Measurements from ENCODE around the gene CNGA3. TPM values are rescaled to one million over a fixed set of nuclear protein-coding genes. Genes with fewer than 3 reads are reported as not detected.
A peak's percentile ranks its signal among the peaks of the same experiment; 100 is the strongest.
"Not testable (repeated sequence)": the region's sequence is repeated elsewhere in the genome, so short reads cannot be mapped to it uniquely, and the experiment has no call there.

Gene CNGA3
- total RNA-seq, 2 experiments from 2014 or later = not detected

DNA sequence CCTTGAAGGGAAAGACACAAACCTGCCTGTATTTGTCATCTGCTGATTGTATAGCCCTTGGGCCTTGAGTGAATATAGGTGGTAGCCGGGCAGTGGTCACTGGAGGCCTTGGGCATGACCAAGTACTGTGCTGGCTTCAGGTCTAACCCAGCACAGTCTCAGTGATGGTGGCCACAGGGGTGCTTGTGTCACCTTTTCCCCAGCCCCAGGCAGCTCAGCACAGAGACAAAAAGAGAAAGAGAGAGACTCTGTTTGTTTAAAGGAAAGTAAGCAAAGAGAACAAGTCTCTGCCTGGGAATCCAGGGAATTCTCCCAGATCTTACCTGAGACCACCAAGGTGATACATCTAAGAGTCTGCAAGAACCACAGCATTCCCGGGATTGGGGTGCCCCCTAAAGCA lies 59.0 kb downstream of the CNGA3 start:
- POLR2A ChIA-PET = no interaction called here

DNA sequence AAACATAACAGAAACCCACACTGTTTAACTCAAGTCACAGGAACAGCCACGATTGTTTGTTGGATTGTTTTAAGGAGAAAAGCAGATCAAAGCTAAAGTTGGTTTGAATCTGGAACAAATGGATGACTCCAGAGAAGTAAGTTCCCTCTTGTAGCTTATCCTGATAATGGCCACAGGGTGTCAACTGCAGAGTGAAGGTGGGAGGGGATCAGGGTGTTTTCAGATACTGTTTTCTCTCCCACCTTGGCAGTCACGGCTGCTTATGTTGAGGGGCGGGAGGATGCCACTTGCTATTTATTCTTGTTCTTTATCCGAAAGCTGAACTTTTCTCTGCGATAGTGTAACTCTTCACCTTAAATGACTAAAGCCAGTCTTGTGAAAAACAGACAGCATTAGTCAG lies 61.9 kb downstream of the CNGA3 start:
- H3K36me3 Mint-ChIP-seq = no peaks in the 10 kb centered on the region
- POLR2A ChIA-PET = interaction anchor here (0.6 kb wide), 2 partner anchors 40 to 634 kb away, joined by 3 read pairs; no protein-coding TSS in a partner anchor
- no peak for ATAC-seq (ENCODE audit: low read depth)
- H3K27ac Mint-ChIP-seq = no peak overlapping the region
- H3K9me3 Mint-ChIP-seq = no peaks in the 10 kb centered on the region
- H3K27me3 Mint-ChIP-seq = peaks cover 10% of the 10 kb centered on the region
- no peak overlapping the region for H3K4me3 Mint-ChIP-seq
- peaks cover 4% of the 10 kb centered on the region for H3K4me1 Mint-ChIP-seq
- no peak for DNase-seq

More for the DNA sequence above, 59.0 kb downstream of the CNGA3 start:
- no peak for DNase-seq
- no peak for ATAC-seq (ENCODE audit: low read depth)
- Mint-ChIP-seq H3K36me3 (no peaks in the 10 kb centered on the region), H3K27me3 (peaks cover 37% of the 10 kb centered on the region), H3K27ac (no peak overlapping the region), H3K4me3 (no peak overlapping the region), H3K9me3 (no peaks in the 10 kb centered on the region), H3K4me1 (peaks cover 3% of the 10 kb centered on the region)

DNA sequence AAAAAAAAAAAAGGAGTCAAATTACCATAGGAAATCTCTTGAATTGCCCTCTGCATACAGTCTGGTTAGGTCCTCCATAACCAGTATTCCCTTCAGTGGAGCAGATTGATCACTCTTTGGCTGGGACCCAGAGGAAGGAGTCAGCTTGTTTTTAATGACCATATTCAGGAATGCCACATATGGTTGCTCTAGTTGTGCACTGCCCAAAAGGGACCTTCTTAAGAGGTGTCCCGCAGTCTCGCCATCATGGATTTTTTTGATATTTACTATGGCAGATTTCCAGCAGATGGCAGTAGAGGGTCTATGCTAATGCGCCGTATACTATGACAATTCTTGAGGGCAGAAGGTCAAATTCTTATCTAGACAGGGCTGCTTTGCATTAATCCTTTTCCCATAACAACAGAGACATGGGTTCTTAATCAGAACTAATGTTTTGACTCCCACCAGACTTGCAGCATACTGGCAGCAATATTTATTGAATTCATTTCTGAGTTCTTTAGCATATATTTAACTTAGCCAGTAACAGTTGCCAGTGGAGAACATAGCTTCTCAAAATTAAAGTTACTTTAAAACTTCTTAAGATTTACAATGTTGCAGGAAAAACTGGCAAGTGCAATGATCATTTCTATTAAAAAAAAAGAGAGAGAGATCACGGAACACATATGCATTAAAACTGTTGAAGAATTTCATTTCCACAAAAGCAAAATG lies 66.6 kb downstream of the CNGA3 start:
- POLR2A ChIA-PET = interaction anchor here (0.6 to 1.4 kb wide), 2 partner anchors 51 to 141 kb away, joined by 3 read pairs; no protein-coding TSS in a partner anchor
- peak; percentile 89 for ATAC-seq (ENCODE audit: low read depth)
- Mint-ChIP-seq H3K27ac (no peak overlapping the region), H3K9me3 (peaks cover 3% of the 10 kb centered on the region), H3K4me1 (peaks cover 12% of the 10 kb centered on the region), H3K27me3 (peaks cover 4% of the 10 kb centered on the region), H3K36me3 (peaks cover 3% of the 10 kb centered on the region), H3K4me3 (no peak overlapping the region)
- DNase-seq = no peak

DNA sequence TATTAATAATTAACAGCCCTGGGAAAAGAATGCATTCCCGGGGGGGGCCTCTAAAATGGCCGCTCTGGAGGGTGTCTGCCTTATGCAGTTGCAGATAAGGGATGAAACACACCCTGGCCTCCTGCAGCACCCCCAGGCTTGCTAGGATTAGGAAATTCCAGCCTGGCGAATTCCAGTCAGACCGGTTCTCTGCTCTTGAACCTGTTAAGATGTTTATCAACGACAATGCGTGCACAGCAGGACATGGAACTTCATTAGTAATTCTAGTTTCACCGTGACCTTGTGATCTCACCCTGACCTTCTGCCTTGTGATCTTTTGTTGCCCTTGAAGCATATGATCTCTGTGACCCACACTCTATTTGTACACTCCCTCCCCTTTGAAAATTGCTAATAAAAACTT lies 68.0 kb downstream of the CNGA3 start:
- H3K27ac Mint-ChIP-seq; H3K4me3 Mint-ChIP-seq; DNase-seq; H3K36me3 Mint-ChIP-seq; H3K27me3 Mint-ChIP-seq; H3K9me3 Mint-ChIP-seq; POLR2A ChIA-PET; ATAC-seq (ENCODE audit: low read depth): not testable (repeated sequence)
- peaks cover 12% of the 10 kb centered on the region for H3K4me1 Mint-ChIP-seq

DNA sequence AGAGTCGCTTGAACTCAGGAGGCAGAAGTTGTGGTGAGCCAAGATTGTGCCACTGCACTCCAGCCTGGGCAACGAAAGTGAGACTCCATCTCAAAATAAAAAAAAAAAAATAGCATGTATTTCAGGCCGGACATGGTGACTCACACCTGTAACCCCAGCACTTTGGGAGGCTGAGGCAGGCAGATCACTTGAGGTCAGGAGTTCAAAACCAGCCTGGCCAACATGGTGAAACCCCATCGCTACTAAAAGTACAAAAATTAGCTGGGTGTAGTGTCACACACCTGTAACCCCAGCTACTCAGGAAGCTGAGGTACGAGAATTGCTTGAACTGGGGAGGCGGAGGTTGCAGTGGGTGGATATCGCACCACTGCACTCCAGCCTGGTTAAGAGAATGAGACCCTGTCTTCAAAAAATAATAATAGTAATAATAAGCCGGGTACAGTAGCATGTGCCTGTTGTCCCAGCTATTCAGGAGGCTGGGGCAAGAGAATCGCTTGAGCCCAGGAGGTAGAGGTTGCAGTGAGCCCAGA lies 69.5 kb downstream of the CNGA3 start:
- H3K4me3 Mint-ChIP-seq; H3K27me3 Mint-ChIP-seq; H3K36me3 Mint-ChIP-seq; DNase-seq; ATAC-seq (ENCODE audit: low read depth); H3K9me3 Mint-ChIP-seq; H3K27ac Mint-ChIP-seq: not testable (repeated sequence)
- peaks cover 12% of the 10 kb centered on the region for H3K4me1 Mint-ChIP-seq
- POLR2A ChIA-PET = interaction anchor here (0.6 to 1.6 kb wide), 2 partner anchors 13 to 100 kb away, joined by 3 to 5 read pairs; no protein-coding TSS in a partner anchor

DNA sequence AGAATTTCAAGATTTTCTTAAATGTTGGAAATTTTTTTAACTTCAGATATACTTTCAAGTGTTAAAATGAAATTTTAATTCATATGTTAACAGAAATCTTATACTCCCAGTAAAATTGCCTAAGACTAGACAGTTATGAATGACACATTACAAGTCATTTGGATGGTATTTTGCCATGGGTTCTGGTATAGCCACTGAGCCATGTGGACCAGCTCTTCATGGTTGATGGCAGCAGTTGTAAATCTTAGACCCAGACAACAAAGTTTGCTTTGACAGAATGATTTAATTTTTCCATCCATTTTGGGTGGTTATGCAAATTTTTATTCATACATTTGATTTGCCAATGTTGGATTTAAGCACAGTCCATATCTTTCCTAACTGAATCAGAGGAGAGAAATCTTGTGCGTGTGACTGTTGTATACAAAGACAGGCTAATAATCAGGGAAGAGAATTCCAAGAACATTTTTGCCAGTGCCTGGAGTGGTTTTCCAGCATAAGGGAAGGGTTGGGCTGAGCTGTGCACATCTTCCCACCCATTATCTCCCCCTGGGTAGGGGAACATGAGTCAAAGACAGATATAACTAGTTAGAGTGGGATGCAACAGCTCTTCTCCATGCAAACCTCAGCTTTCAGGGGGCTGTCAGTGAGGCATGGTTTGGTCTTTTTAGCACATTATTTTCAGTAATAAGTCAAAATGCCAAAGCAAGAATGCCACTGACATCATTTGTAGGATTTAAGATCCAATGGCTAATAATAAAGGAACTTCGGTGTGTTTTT lies 70.3 kb downstream of the CNGA3 start:
- POLR2A ChIA-PET = interaction anchor here (1.6 kb wide), 1 partner anchor 99 kb away, joined by 5 read pairs; no protein-coding TSS in a partner anchor
- H3K4me1 Mint-ChIP-seq = peaks cover 12% of the 10 kb centered on the region
- ATAC-seq (ENCODE audit: low read depth) (no peak), DNase-seq (no peak)
- no peaks in the 10 kb centered on the region for H3K27me3 Mint-ChIP-seq
- no peak overlapping the region for H3K4me3 Mint-ChIP-seq
- peaks cover 6% of the 10 kb centered on the region for H3K36me3 Mint-ChIP-seq
- H3K27ac Mint-ChIP-seq = no peak overlapping the region
- H3K9me3 Mint-ChIP-seq = peaks cover 3% of the 10 kb centered on the region

DNA sequence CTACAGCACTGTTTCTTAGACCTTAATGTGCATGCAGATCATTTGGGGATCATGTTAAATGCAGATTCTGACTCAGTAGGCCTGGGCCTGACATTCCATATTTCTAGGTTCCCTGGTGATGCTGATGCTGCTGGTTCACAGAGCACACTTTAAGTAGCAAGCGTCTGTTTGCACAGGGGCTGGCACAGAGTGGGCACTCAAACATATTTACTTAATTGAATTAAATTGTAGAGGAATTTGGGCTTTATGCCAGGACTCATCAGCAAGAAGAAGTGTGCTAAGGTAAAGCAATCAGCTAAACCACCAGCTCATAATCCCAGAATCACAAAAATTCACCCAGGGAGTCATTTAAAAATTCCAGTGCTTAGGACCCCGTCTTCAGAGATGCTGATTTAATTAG lies 73.3 kb downstream of the CNGA3 start:
- H3K4me3 Mint-ChIP-seq = no peak overlapping the region
- peaks cover 7% of the 10 kb centered on the region for H3K4me1 Mint-ChIP-seq
- peaks cover 14% of the 10 kb centered on the region for H3K36me3 Mint-ChIP-seq
- ATAC-seq (ENCODE audit: low read depth) (no peak), DNase-seq (no peak)
- no peak overlapping the region for H3K27ac Mint-ChIP-seq
- peaks cover 9% of the 10 kb centered on the region for H3K9me3 Mint-ChIP-seq
- POLR2A ChIA-PET = no interaction called here
- H3K27me3 Mint-ChIP-seq = no peaks in the 10 kb centered on the region

DNA sequence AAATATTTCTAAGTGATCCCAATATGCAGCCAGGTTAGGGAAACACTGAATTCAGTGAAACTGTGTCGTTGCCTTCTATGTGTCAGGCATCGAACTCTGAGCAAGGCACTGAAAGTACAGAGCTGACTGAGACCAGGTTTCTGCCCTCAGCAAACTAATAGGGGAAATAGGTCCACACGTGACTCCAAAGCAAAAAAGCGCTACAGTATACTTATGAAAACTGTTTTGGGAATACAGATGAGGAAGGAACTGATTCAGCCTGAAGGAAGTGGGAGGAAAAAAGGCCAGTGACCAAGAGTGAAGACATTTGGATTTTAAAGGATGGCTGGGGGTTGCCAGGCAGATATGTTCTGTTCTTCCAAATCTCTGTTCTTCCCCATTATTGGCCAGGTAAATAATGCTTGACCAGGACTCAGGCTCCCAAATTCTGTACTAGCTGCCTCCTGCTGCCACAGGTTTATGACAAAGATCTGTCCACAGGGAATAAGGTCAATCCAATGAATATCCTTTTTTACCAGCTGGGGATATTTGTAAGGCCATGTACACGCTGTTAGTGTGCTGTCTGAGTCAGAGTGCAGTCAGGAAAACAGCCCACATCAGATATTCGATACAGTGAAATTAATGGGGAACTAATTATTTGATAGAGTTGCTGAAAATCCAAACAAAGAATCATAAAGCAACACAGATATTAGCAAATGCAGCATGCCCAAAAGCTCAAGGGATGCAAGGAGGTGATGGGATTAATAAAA lies 73.9 kb downstream of the CNGA3 start:
- POLR2A ChIA-PET = interaction anchor here (0.9 kb wide), 1 partner anchor 23 kb away, joined by 3 read pairs; no protein-coding TSS in a partner anchor
- Mint-ChIP-seq H3K9me3 (peaks cover 9% of the 10 kb centered on the region), H3K27me3 (no peaks in the 10 kb centered on the region), H3K36me3 (peaks cover 13% of the 10 kb centered on the region), H3K4me3 (no peak overlapping the region), H3K27ac (no peak overlapping the region), H3K4me1 (peaks cover 7% of the 10 kb centered on the region)
- DNase-seq (no peak), ATAC-seq (ENCODE audit: low read depth) (no peak)

DNA sequence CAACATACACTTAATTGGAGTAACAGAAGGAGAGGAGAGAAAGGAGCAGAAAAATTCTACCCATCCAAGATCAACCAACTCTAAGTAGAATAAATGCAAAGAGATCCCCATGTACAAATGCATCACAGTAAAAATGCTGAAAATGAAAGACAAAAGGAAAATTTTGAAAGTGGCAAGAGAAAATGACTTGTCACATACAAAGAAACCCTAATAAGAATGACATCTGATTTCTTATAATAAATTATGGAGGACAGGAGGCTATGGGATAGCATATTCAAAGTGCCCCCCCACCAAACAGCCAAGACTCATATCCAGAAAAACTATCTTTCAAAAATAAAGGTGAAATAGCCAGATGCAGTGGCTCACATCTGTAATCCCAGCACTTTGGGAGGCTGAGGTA lies 76.2 kb downstream of the CNGA3 start:
- no peak for ATAC-seq (ENCODE audit: low read depth)

DNA sequence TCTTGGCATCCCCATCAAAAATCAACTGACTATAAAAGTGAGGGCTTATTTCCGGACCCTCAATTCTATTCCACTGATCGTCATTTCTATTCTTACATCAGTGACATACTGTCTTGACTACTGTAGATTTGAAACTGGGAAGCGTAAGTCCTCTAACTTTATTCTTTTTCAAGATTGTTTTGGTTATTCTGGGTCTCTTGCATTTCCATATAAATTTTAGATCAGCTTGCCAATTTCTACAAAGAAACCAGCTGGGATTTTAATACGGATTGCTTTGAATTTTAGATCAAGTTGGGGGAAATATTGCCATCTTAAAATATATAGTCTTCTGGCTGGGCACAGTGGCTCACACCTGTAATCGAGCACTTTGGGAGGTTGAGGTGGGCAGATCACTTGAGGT lies 80.5 kb downstream of the CNGA3 start:
- Mint-ChIP-seq H3K4me3 (no peak overlapping the region), H3K27ac (no peak overlapping the region), H3K9me3 (peaks cover 9% of the 10 kb centered on the region), H3K36me3 (peaks cover 9% of the 10 kb centered on the region), H3K4me1 (no peaks in the 10 kb centered on the region), H3K27me3 (no peaks in the 10 kb centered on the region)
- POLR2A ChIA-PET = no interaction called here
- DNase-seq = no peak
- ATAC-seq (ENCODE audit: low read depth) = no peak

More for the DNA sequence above, 76.2 kb downstream of the CNGA3 start:
- H3K4me3 Mint-ChIP-seq = no peak overlapping the region
- DNase-seq = no peak
- peaks cover 13% of the 10 kb centered on the region for H3K36me3 Mint-ChIP-seq
- H3K4me1 Mint-ChIP-seq = peaks cover 2% of the 10 kb centered on the region
- H3K27me3 Mint-ChIP-seq = no peaks in the 10 kb centered on the region
- no peak overlapping the region for H3K27ac Mint-ChIP-seq
- peaks cover 9% of the 10 kb centered on the region for H3K9me3 Mint-ChIP-seq
- POLR2A ChIA-PET = no interaction called here

DNA sequence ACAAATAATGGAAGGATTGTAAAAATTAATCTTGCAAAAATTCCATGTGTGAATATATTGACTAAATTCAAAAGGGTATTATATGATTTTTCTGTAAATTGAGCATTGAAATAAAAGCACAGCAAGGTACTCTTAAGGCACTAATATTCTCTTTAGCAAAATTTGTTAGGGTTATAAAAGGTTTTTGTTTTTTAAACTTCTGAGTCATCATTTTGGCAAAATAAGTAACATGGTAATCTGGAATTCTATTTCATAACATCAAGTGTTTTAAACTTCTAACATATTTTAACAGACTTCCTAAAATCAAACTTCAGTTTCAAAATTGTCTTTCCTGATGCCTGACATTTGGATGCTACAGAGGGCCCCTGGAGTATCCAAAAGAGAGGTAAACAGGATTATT lies 85.9 kb downstream of the CNGA3 start:
- H3K4me1 Mint-ChIP-seq = peaks cover 2% of the 10 kb centered on the region
- H3K36me3 Mint-ChIP-seq = peaks cover 8% of the 10 kb centered on the region
- H3K9me3 Mint-ChIP-seq = peaks cover 24% of the 10 kb centered on the region
- no peak overlapping the region for H3K27ac Mint-ChIP-seq
- DNase-seq (no peak), ATAC-seq (ENCODE audit: low read depth) (no peak)
- peaks cover 3% of the 10 kb centered on the region for H3K27me3 Mint-ChIP-seq
- POLR2A ChIA-PET = no interaction called here
- no peak overlapping the region for H3K4me3 Mint-ChIP-seq

DNA sequence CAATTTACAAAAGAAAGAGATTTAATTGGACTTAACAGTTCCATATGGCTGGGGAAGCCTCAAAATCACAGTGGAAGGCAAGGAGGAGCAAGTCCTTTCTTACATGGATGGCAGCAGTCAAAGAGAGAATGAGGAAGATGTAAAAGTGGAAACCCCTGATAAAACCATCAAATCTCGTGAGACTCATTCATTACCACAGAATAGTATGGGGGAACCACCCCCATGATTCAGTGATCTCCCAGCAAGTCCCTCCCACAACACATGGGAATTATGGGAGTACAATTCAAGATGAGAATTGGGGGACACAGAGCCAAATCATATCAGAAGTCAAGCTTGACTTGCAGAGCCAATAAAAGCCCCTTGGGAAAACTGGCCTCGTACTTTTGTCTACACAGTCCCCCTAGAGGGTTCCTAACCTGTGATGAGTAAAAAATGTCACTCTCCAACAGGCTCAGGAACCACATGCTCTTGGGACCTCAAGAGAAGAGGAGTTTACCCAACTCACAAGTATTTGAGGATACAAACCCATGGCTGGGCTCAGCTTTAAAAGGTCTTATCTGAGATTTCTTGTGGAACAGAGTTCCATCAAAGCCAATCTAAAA lies 87.2 kb downstream of the CNGA3 start:
- Mint-ChIP-seq H3K36me3 (peaks cover 8% of the 10 kb centered on the region), H3K27ac (no peak overlapping the region), H3K4me3 (no peak overlapping the region), H3K9me3 (peaks cover 24% of the 10 kb centered on the region), H3K4me1 (peaks cover 5% of the 10 kb centered on the region), H3K27me3 (peaks cover 3% of the 10 kb centered on the region)
- POLR2A ChIA-PET = no interaction called here
- DNase-seq (no peak), ATAC-seq (ENCODE audit: low read depth) (no peak)

DNA sequence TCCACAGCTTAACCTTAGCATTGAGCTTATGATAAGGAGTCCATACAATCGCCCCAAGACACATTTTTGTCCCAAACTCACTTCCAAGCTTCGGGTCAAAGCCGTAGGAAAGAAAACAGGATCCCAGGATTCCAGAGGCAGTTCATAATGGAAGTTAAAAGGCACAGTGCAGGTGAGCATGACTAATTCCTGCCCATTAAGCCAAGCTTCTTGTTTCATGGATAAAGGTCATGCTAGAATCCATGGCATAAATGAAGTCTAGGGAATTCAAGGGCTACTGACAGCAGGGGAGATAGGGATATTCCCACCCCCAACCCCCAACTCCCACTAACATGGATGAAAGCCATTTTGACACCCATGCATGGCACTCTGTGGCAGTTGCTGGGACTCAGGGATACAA lies 88.2 kb downstream of the CNGA3 start:
- Mint-ChIP-seq H3K4me3 (no peak overlapping the region), H3K36me3 (peaks cover 15% of the 10 kb centered on the region), H3K9me3 (peaks cover 30% of the 10 kb centered on the region), H3K27me3 (peaks cover 3% of the 10 kb centered on the region), H3K27ac (no peak overlapping the region), H3K4me1 (peaks cover 13% of the 10 kb centered on the region)
- POLR2A ChIA-PET = no interaction called here
- ATAC-seq (ENCODE audit: low read depth) = no peak
- no peak for DNase-seq

All from activated naive CD8-positive, alpha-beta T cell treated with anti-CD3 and anti-CD28 coated beads, Interleukin-2, amount 10 ng/mL, durations not matched to agents 7 days and 5 days (primary cell).